ENCODE data around the gene TXN. TPM values are rescaled to one million over a fixed set of nuclear protein-coding genes. Genes with fewer than 3 reads are reported as not detected.

The TXN gene
- total and polyA plus RNA-seq, 2 of the 4 experiments (the other 2 are of a cell fraction), result 277 to 578 TPM

GRCh38 chr9:110220809-110221208 lies 35.5 kb downstream of the TXN start:
- Histone ChIP-seq H3K4me3 (ENCODE audit: insufficient read depth, low read depth, low read length) (no peak overlapping the region), H3K9me1 (ENCODE audit: insufficient read depth, low read length) (no peaks in the 10 kb centered on the region), H3K27ac (ENCODE audit: insufficient read depth, low read length) (no peak overlapping the region), H3K36me3 (ENCODE audit: control insufficient read depth, insufficient read depth, low read length) (no peaks in the 10 kb centered on the region), H3K4me1 (ENCODE audit: control insufficient read depth, insufficient read depth, low read length) (no peaks in the 10 kb centered on the region; the same call in 1 of the 2 replicates), H2BK5ac (ENCODE audit: low read depth, low read length, poor library complexity, severe bottlenecking) (no peak overlapping the region), H4K5ac (ENCODE audit: low read depth, low read length) (no peak overlapping the region), H2BK120ac (ENCODE audit: low read depth, low read length) (no peak overlapping the region), H3K9ac (ENCODE audit: low read depth, low read length) (no peak overlapping the region), H3K27me3 (ENCODE audit: control insufficient read depth, insufficient read depth, low read length) (peaks cover 2% of the 10 kb centered on the region), H2BK15ac (ENCODE audit: low read depth, low read length) (no peak overlapping the region), H2BK20ac (ENCODE audit: low read depth, low read length) (no peak overlapping the region), H3K18ac (ENCODE audit: low read depth, low read length) (no peak overlapping the region), H2AK5ac (ENCODE audit: low read depth, low read length) (no peak overlapping the region), H3K4me2 (ENCODE audit: low read depth, low read length) (no peak overlapping the region), H2AK9ac (replicated peaks; ENCODE audit: low read depth, low read length, poor library complexity) (no peak overlapping the region), H2AFZ (replicated peaks; ENCODE audit: low read length, poor library complexity) (no peak overlapping the region), H4K8ac (ENCODE audit: low read depth in 2 of 2, low read length in 2 of 2) (no peak overlapping the region), H3K56ac (ENCODE audit: extremely low read depth, insufficient read depth, low read length) (no peak overlapping the region), H4K91ac (ENCODE audit: insufficient read depth, low read depth, low read length) (no peak overlapping the region), H3K4ac (ENCODE audit: low read depth, low read length) (no peak overlapping the region), H3K14ac (replicated peaks; ENCODE audit: low read depth, low read length) (no peak overlapping the region), H3K23ac (ENCODE audit: low read depth, low read length) (no peak overlapping the region), H3K9me3 (ENCODE audit: control insufficient read depth, insufficient read depth, low read length) (no peaks in the 10 kb centered on the region), H3K79me1 (ENCODE audit: low read depth in 1 of 2, low read length in 2 of 2) (no peaks in the 10 kb centered on the region), H4K20me1 (ENCODE audit: insufficient read depth, low read length) (no peaks in the 10 kb centered on the region)
- BruUV-seq (replicated peaks), result no TSS peak
- no peak for ATAC-seq (ENCODE audit: low read depth)
- no peak for TF ChIP-seq MAFK (IDR thresholded peaks at IDR 0.05; ENCODE audit: low read depth, low read length)
- TF ChIP-seq USF2 (IDR thresholded peaks at IDR 0.05; ENCODE audit: low read depth, low read length), result no peak
- TF ChIP-seq, protein P1, sequence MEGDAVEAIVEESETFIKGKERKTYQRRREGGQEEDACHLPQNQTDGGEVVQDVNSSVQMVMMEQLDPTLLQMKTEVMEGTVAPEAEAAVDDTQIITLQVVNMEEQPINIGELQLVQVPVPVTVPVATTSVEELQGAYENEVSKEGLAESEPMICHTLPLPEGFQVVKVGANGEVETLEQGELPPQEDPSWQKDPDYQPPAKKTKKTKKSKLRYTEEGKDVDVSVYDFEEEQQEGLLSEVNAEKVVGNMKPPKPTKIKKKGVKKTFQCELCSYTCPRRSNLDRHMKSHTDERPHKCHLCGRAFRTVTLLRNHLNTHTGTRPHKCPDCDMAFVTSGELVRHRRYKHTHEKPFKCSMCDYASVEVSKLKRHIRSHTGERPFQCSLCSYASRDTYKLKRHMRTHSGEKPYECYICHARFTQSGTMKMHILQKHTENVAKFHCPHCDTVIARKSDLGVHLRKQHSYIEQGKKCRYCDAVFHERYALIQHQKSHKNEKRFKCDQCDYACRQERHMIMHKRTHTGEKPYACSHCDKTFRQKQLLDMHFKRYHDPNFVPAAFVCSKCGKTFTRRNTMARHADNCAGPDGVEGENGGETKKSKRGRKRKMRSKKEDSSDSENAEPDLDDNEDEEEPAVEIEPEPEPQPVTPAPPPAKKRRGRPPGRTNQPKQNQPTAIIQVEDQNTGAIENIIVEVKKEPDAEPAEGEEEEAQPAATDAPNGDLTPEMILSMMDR (conservative IDR thresholded peaks at IDR 0.05; ENCODE audit: low read depth, low read length), result no peak
- no peak for TF ChIP-seq RFX5 (IDR thresholded peaks at IDR 0.05; ENCODE audit: low read depth, low read length)
- TF ChIP-seq BHLHE40 (IDR thresholded peaks at IDR 0.05; ENCODE audit: low read depth, low read length), result no peak
- no peak for TF ChIP-seq ELK1 (IDR thresholded peaks at IDR 0.05; ENCODE audit: borderline replicate concordance, low read depth, low read length)
- TF ChIP-seq RCOR1 (IDR thresholded peaks at IDR 0.05; ENCODE audit: insufficient replicate concordance, low read length), result no peak
- TF ChIP-seq POLR2A (IDR thresholded peaks at IDR 0.05; ENCODE audit: low read depth, low read length), result no peak
- no peak for TF ChIP-seq NFE2L2 (IDR thresholded peaks at IDR 0.05; ENCODE audit: low read depth, low read length)
- TF ChIP-seq CHD1 (IDR thresholded peaks at IDR 0.05; ENCODE audit: low read depth, low read length), result no peak
- TF ChIP-seq SMC3 (IDR thresholded peaks at IDR 0.05; ENCODE audit: low read depth, low read length), result no peak
- TF ChIP-seq RAD21 (IDR thresholded peaks at IDR 0.05; ENCODE audit: low read length), result no peak
- TF ChIP-seq MXI1 (IDR thresholded peaks at IDR 0.05; ENCODE audit: borderline replicate concordance, low read depth, low read length), result no peak
- TF ChIP-seq MAZ (IDR thresholded peaks at IDR 0.05; ENCODE audit: borderline replicate concordance, low read depth, low read length), result no peak
- TF ChIP-seq FOS (IDR thresholded peaks at IDR 0.05; ENCODE audit: low read depth, low read length), result no peak
- no peak for TF ChIP-seq CEBPB (IDR thresholded peaks at IDR 0.05; ENCODE audit: low read depth, low read length)
- ChIA-PET POLR2A (ENCODE audit: unreplicated experiment) (no interaction called here), CTCF (no interaction called here)
- no peak for DNase-seq
- 90% methylated on average over 2 of the region's 3 CpGs; no CpG with 5 or more reads in 1 of the 2 experiments for WGBS, 2 experiments (ENCODE audit: extremely low coverage in 2 of 2, insufficient read length in 1 of 2)
- dilution Hi-C loops (cut with HindIII; ENCODE audit: low sequenced_read_pairs, unreplicated experiment) (no loop called here), in situ Hi-C loops (cut with MboI; ENCODE audit: low sequenced_read_pairs) (no loop called here), intact Hi-C loops (cut with micrococcal nuclease) (no loop called here)

All from IMR-90 (cell line).